ENCODE measurements around the gene APOL3.
"Not testable (repeated sequence)": the region's sequence is repeated elsewhere in the genome, so short reads cannot be mapped to it uniquely, and the experiment has no call there.

The APOL3 gene

GRCh38 chr22:36156515-36157419 lies 3.8 kb downstream of the APOL3 start:
- peak; percentile 29 for DNase-seq

GRCh38 chr22:36156119-36156514 lies 4.4 kb downstream of the APOL3 start:
- DNase-seq, result no peak

GRCh38 chr22:36155702-36156101 lies 4.9 kb downstream of the APOL3 start:
- DNase-seq, result no peak

GRCh38 chr22:36154423-36154945 lies 6.1 kb downstream of the APOL3 start:
- DNase-seq, result no peak

GRCh38 chr22:36153501-36154422 lies 6.8 kb downstream of the APOL3 start:
- DNase-seq, result no peak

- DNase-seq, result not testable (repeated sequence)
Measured at GRCh38 chr22:36152821-36153220, 7.7 kb downstream of the APOL3 start.

GRCh38 chr22:36152088-36152487 lies 8.5 kb downstream of the APOL3 start:
- no peak for DNase-seq

GRCh38 chr22:36151006-36151595 lies 9.5 kb downstream of the APOL3 start:
- DNase-seq, result no peak

GRCh38 chr22:36149441-36149840 lies 11.1 kb downstream of the APOL3 start:
- DNase-seq, result no peak

- DNase-seq, result no peak
Measured at GRCh38 chr22:36148411-36148810, 12.1 kb downstream of the APOL3 start.

- no peak for DNase-seq
Measured at GRCh38 chr22:36147196-36147791, 13.3 kb downstream of the APOL3 start.

GRCh38 chr22:36145881-36146280 lies 14.7 kb downstream of the APOL3 start:
- no peak for DNase-seq

- no peak for DNase-seq
Measured at GRCh38 chr22:36144886-36145541, 15.5 kb downstream of the APOL3 start.

GRCh38 chr22:36143956-36144355 lies 16.6 kb downstream of the APOL3 start:
- DNase-seq, result no peak

GRCh38 chr22:36143066-36143815 lies 17.3 kb downstream of the APOL3 start:
- DNase-seq, result no peak

GRCh38 chr22:36141481-36141880 lies 19.1 kb downstream of the APOL3 start:
- no peak for DNase-seq

- DNase-seq, result not testable (repeated sequence)
Measured at GRCh38 chr22:36138709-36139108, 21.8 kb downstream of the APOL3 start.

GRCh38 chr22:36136988-36137387 lies 23.6 kb downstream of the APOL3 start:
- no peak for DNase-seq

GRCh38 chr22:36136475-36136874 lies 24.1 kb downstream of the APOL3 start:
- no peak for DNase-seq

- no peak for DNase-seq
Measured at GRCh38 chr22:36135306-36135980, 25.1 kb downstream of the APOL3 start.

GRCh38 chr22:36134182-36134581 lies 26.4 kb downstream of the APOL3 start:
- no peak for DNase-seq
